Activated CD8-positive, alpha-beta memory T cell treated with anti-CD3 and anti-CD28 coated beads, Interleukin-2, amount 50 U/mL, for 1 hour (primary cell): ENCODE data around the gene LTA.
"Not testable (repeated sequence)": the region's sequence is repeated elsewhere in the genome, so short reads cannot be mapped to it uniquely, and the experiment has no call there.

Source experiments
- DNase-seq: peaks from one replicate; pipeline ENCODE4 v3.0.0-alpha.2; 2020; ENCODE audit errors: extremely low read depth

The LTA gene

GRCh38 chr6:31541658-31542521 lies 30.2 kb upstream of the LTA start, which contains the start of gene DDX39B:
Gene DDX39B, minus strand, starts transcription at chr6:31542003. Its CDS starts 1,471 bp downstream, at chr6:31540532.
- DNase-seq, result peak; percentile 89

GRCh38 chr6:31543639-31544038 lies 28.4 kb upstream of the LTA start:
- no peak for DNase-seq

- no peak for DNase-seq
Measured at GRCh38 chr6:31544676-31545075, 27.4 kb upstream of the LTA start.

- no peak for DNase-seq
Measured at GRCh38 chr6:31545291-31545690, 26.8 kb upstream of the LTA start.

- DNase-seq, result peak; percentile 47
Measured at GRCh38 chr6:31546339-31546957, 25.6 kb upstream of the LTA start, which contains the start of gene ATP6V1G2. Gene ATP6V1G2, minus strand, starts transcription at chr6:31546608. Its CDS starts 49 bp downstream, at chr6:31546559.

- peak; percentile 83 for DNase-seq
Measured at GRCh38 chr6:31546958-31547726, 24.9 kb upstream of the LTA start, which contains the start of gene NFKBIL1. Gene NFKBIL1, plus strand, starts transcription at chr6:31547608. Its CDS starts 87 bp downstream, at chr6:31547695.

- no peak for DNase-seq
Measured at GRCh38 chr6:31547727-31548543, 24.2 kb upstream of the LTA start.

- no peak for DNase-seq
Measured at GRCh38 chr6:31548544-31548873, 23.6 kb upstream of the LTA start.

- DNase-seq, result not testable (repeated sequence)
Measured at GRCh38 chr6:31551371-31551770, 20.7 kb upstream of the LTA start.

- DNase-seq, result no peak
Measured at GRCh38 chr6:31556307-31556706, 15.8 kb upstream of the LTA start.

GRCh38 chr6:31557443-31558317 lies 14.4 kb upstream of the LTA start:
- DNase-seq, result no peak

GRCh38 chr6:31558318-31558625 lies 13.8 kb upstream of the LTA start:
- DNase-seq, result no peak

- DNase-seq, result no peak
Measured at GRCh38 chr6:31558631-31559500, 13.2 kb upstream of the LTA start.

GRCh38 chr6:31559606-31559957 lies 12.5 kb upstream of the LTA start:
- DNase-seq, result no peak

GRCh38 chr6:31559958-31560696 lies 12.0 kb upstream of the LTA start:
- DNase-seq, result no peak

- no peak for DNase-seq
Measured at GRCh38 chr6:31560697-31561058, 11.4 kb upstream of the LTA start.

- no peak for DNase-seq
Measured at GRCh38 chr6:31567531-31568370, 4.3 kb upstream of the LTA start.

- no peak for DNase-seq
Measured at GRCh38 chr6:31568537-31568961, 3.5 kb upstream of the LTA start.
